ENCODE measurements around the gene CPNE8. TPM values are rescaled to one million over a fixed set of nuclear protein-coding genes. Genes with fewer than 3 reads are reported as not detected.

CPNE8 gene
- total RNA-seq, 1 experiment from 2014 or later, result 13.5 TPM

DNA sequence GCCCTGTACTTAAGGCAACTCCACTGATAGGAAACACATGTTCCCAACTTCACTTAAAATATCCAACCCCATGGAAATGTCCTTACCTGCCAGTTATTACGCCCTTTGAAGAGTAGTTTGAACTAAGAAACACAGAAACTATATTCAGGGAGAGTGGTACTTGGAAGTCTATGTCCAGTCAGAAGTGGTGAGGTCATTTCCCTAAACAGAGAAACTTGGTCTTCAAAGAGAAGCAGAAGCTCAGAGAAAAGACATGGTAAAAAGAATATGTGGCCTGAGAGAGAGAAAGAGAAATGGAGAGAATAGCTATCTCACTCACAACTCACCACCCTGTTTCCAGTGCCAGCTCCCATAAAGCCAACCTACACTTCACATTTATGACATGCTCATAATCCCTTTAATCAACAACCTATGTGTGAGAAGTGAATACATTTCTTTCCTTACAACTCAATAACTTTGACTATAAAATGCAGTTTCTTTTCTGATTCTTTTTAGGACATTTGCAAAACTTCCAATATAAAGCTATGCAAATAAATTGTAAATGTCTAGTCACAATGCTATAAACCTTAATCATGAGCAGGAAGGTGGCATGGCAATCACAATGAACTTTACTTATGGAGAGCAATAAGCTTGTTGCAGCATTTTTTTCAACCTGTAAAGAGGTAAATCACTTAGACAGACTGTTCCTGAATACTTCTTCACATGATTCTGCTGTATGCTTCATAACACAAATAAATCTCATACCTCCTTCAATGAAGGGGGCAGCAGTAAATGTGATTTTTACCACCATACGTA is 67.1 kb downstream of the CPNE8 start:
- Mint-ChIP-seq H3K9me3 (ENCODE audit: unreplicated experiment) (no peaks in the 10 kb centered on the region), H3K36me3 (ENCODE audit: insufficient read depth, unreplicated experiment) (no peaks in the 10 kb centered on the region), H3K27me3 (ENCODE audit: insufficient read depth, unreplicated experiment) (no peaks in the 10 kb centered on the region), H3K4me3 (ENCODE audit: unreplicated experiment) (no peak overlapping the region), H3K27ac (ENCODE audit: unreplicated experiment) (no peak overlapping the region), H3K4me1 (ENCODE audit: low read depth, unreplicated experiment) (no peaks in the 10 kb centered on the region)
- TF ChIP-seq, protein P1, sequence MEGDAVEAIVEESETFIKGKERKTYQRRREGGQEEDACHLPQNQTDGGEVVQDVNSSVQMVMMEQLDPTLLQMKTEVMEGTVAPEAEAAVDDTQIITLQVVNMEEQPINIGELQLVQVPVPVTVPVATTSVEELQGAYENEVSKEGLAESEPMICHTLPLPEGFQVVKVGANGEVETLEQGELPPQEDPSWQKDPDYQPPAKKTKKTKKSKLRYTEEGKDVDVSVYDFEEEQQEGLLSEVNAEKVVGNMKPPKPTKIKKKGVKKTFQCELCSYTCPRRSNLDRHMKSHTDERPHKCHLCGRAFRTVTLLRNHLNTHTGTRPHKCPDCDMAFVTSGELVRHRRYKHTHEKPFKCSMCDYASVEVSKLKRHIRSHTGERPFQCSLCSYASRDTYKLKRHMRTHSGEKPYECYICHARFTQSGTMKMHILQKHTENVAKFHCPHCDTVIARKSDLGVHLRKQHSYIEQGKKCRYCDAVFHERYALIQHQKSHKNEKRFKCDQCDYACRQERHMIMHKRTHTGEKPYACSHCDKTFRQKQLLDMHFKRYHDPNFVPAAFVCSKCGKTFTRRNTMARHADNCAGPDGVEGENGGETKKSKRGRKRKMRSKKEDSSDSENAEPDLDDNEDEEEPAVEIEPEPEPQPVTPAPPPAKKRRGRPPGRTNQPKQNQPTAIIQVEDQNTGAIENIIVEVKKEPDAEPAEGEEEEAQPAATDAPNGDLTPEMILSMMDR (IDR thresholded peaks at IDR 0.05; ENCODE audit: insufficient read depth in 1 of 2, low read depth in 1 of 2, low read length in 1 of 2, severe bottlenecking in 1 of 2, unreplicated experiment in 1 of 2), result no peak
- Histone ChIP-seq H3K27me3 (replicated peaks; ENCODE audit: control insufficient read depth, insufficient read depth, low read length) (no peaks in the 10 kb centered on the region), H3K4me1 (no peaks in the 10 kb centered on the region), H3K9me3 (no peaks in the 10 kb centered on the region), H3K4me3 (ENCODE audit: low read depth, low read length) (no peak overlapping the region), H3K36me3 (ENCODE audit: control insufficient read depth, insufficient read depth, low read length) (no peaks in the 10 kb centered on the region)
- DNase-seq, result no peak
- no TSS peak for BruUV-seq (replicated peaks)
- CTCF ChIA-PET, result no interaction called here
- intact Hi-C loops (cut with micrococcal nuclease; ENCODE audit: unreplicated experiment), result loop anchor here (10.0 kb wide), 1 partner anchor 63 kb away; no protein-coding TSS in a partner anchor
- POLR2A ChIA-PET, result no interaction called here

DNA sequence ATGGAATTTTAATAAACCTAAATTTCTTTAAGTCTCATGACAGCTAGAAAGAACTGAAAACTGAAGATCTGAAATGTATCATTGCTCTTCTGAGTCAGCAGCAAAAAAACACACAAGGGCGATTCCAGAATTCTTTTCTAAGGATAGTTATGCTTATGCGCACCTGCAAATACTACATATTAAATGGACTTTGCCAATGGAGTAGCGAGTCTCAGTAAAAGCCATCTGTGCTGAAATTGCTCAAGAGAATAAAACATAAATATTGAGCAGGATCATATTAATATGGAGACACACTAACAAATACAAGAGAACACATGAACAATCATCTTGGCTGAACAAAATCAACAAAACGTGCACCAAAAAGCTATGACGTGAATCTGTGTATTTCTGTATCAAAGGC is 73.7 kb downstream of the CPNE8 start:
- H3K4me3 Mint-ChIP-seq (ENCODE audit: unreplicated experiment), result no peak overlapping the region
- no TSS peak for BruUV-seq (replicated peaks)
- ChIA-PET CTCF (no interaction called here), POLR2A (no interaction called here)
- TF ChIP-seq, protein P1 (IDR thresholded peaks at IDR 0.05; ENCODE audit: insufficient read depth in 1 of 2, low read depth in 1 of 2, low read length in 1 of 2, severe bottlenecking in 1 of 2, unreplicated experiment in 1 of 2), result no peak
- H3K36me3 Mint-ChIP-seq (ENCODE audit: insufficient read depth, unreplicated experiment), result no peaks in the 10 kb centered on the region
- no peaks in the 10 kb centered on the region for H3K4me1 ChIP-seq
- H3K27ac Mint-ChIP-seq (ENCODE audit: unreplicated experiment), result no peak overlapping the region
- no peak for DNase-seq
- no peaks in the 10 kb centered on the region for H3K36me3 ChIP-seq (ENCODE audit: control insufficient read depth, insufficient read depth, low read length)
- H3K9me3 ChIP-seq, result no peaks in the 10 kb centered on the region
- no peaks in the 10 kb centered on the region for H3K4me1 Mint-ChIP-seq (ENCODE audit: low read depth, unreplicated experiment)
- H3K27me3 Mint-ChIP-seq (ENCODE audit: insufficient read depth, unreplicated experiment), result no peaks in the 10 kb centered on the region
- H3K27me3 ChIP-seq (replicated peaks; ENCODE audit: control insufficient read depth, insufficient read depth, low read length), result no peaks in the 10 kb centered on the region
- H3K9me3 Mint-ChIP-seq (ENCODE audit: unreplicated experiment), result no peaks in the 10 kb centered on the region
- H3K4me3 ChIP-seq (ENCODE audit: low read depth, low read length), result no peak overlapping the region
- intact Hi-C loops (cut with micrococcal nuclease; ENCODE audit: unreplicated experiment), result loop anchor here (10.0 kb wide), 1 partner anchor 57 kb away; no protein-coding TSS in a partner anchor

DNA sequence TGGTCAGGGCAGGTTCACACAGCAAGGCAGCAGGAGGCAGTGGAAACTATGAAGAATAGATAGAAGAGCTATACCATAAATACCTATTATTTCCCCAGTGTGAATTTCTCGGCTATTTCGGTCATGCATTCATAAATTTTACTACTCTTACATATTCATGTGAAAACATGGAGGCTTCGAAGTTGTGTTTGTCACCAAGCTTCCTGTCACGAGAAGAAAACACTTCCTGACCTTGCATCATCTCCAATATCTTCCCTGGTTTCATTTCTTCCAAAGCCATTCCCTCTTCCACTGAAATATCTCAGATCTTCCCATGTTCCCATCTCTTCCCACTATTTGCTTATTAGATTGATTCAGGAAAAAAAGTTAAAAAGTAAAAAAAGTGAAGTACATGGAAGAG is 80.4 kb downstream of the CPNE8 start:
- Histone ChIP-seq H3K4me3 (ENCODE audit: low read depth, low read length) (no peak overlapping the region), H3K36me3 (ENCODE audit: control insufficient read depth, insufficient read depth, low read length) (no peaks in the 10 kb centered on the region), H3K9me3 (no peaks in the 10 kb centered on the region), H3K27me3 (replicated peaks; ENCODE audit: control insufficient read depth, insufficient read depth, low read length) (no peaks in the 10 kb centered on the region), H3K4me1 (no peaks in the 10 kb centered on the region)
- ChIA-PET CTCF (interaction anchor here (0.6 kb wide), 1 partner anchor 96 kb away, joined by 3 read pairs; no protein-coding TSS in a partner anchor), POLR2A (no interaction called here)
- BruUV-seq (replicated peaks), result no TSS peak
- TF ChIP-seq, protein P1 (IDR thresholded peaks at IDR 0.05; ENCODE audit: insufficient read depth in 1 of 2, low read depth in 1 of 2, low read length in 1 of 2, severe bottlenecking in 1 of 2, unreplicated experiment in 1 of 2), result no peak
- no peaks in the 10 kb centered on the region for H3K36me3 Mint-ChIP-seq (ENCODE audit: insufficient read depth, unreplicated experiment)
- intact Hi-C loops (cut with micrococcal nuclease; ENCODE audit: unreplicated experiment), result no loop called here
- no peak overlapping the region for H3K4me3 Mint-ChIP-seq (ENCODE audit: unreplicated experiment)
- H3K9me3 Mint-ChIP-seq (ENCODE audit: unreplicated experiment), result no peaks in the 10 kb centered on the region
- no peak for DNase-seq
- H3K27ac Mint-ChIP-seq (ENCODE audit: unreplicated experiment), result no peak overlapping the region
- no peaks in the 10 kb centered on the region for H3K4me1 Mint-ChIP-seq (ENCODE audit: low read depth, unreplicated experiment)
- no peaks in the 10 kb centered on the region for H3K27me3 Mint-ChIP-seq (ENCODE audit: insufficient read depth, unreplicated experiment)
